ENCODE measurements around the gene LRMDA. TPM values are rescaled to one million over a fixed set of nuclear protein-coding genes. Genes with fewer than 3 reads are reported as not detected.

Gene LRMDA
- total RNA-seq, 4 donors from 2014 or later = 9.8 to 18.6 (median 15.8) TPM

GRCh38 chr10:76086761-76087639, 655.6 kb downstream of the LRMDA start:
- WGBS, 2 donors = 32 to 48% methylated on average over 9 of the region's 9 CpGs
- Histone ChIP-seq H3K4me3 (no peak overlapping the region), H3K36me3 (no peaks in the 10 kb centered on the region), H3K27ac (peak overlapping the region in 2 of 4 donors; percentile 64), H3K4me1 (peaks cover 0 to 23% (median 2%) of the 10 kb centered on the region in 4 donors), H3K9me3 (no peaks in the 10 kb centered on the region), H3K27me3 (no peaks in the 10 kb centered on the region)
- TF ChIP-seq POLR2A (IDR thresholded peaks at IDR 0.05) = no peak
- peak in 4 of 5 experiments; percentile 8 to 38 (median 32) for TF ChIP-seq CTCF (IDR thresholded peaks at IDR 0.05)
- peak in 1 of 2 donors; percentile 56 for TF ChIP-seq EP300 (IDR thresholded peaks at IDR 0.05)
- DNase-seq (ENCODE audit: low spot score in 2 of 2) = no peak

GRCh38 chr10:76088008-76088407, 656.6 kb downstream of the LRMDA start:
- H3K27me3 ChIP-seq = no peaks in the 10 kb centered on the region
- H3K27ac ChIP-seq = no peak overlapping the region
- DNase-seq (ENCODE audit: low spot score in 2 of 2) = no peak
- H3K36me3 ChIP-seq = no peaks in the 10 kb centered on the region
- TF ChIP-seq POLR2A (IDR thresholded peaks at IDR 0.05) = no peak
- no peak for TF ChIP-seq EP300 (IDR thresholded peaks at IDR 0.05)
- no peak for TF ChIP-seq CTCF (IDR thresholded peaks at IDR 0.05)
- WGBS, 2 donors = 89 to 96% methylated on average over 4 of the region's 4 CpGs
- no peak overlapping the region for H3K4me3 ChIP-seq
- no peaks in the 10 kb centered on the region for H3K9me3 ChIP-seq
- H3K4me1 ChIP-seq = peaks cover 0 to 23% (median 2%) of the 10 kb centered on the region in 4 donors

- no peaks in the 10 kb centered on the region for H3K27me3 ChIP-seq
- peaks cover 0 to 23% (median 2%) of the 10 kb centered on the region in 4 donors for H3K4me1 ChIP-seq
- no peaks in the 10 kb centered on the region for H3K36me3 ChIP-seq
- TF ChIP-seq POLR2A (IDR thresholded peaks at IDR 0.05) (no peak), CTCF (IDR thresholded peaks at IDR 0.05) (no peak), EP300 (IDR thresholded peaks at IDR 0.05) (no peak)
- no peak overlapping the region for H3K4me3 ChIP-seq
- DNase-seq (ENCODE audit: low spot score in 2 of 2) = no peak
- WGBS, 2 donors = 80 to 89% methylated on average over 3 of the region's 3 CpGs
- no peak overlapping the region for H3K27ac ChIP-seq
- H3K9me3 ChIP-seq = no peaks in the 10 kb centered on the region
Observed at GRCh38 chr10:76088980-76089379, 657.6 kb downstream of the LRMDA start.

- TF ChIP-seq EP300 (IDR thresholded peaks at IDR 0.05) (no peak), CTCF (IDR thresholded peaks at IDR 0.05) (no peak), POLR2A (IDR thresholded peaks at IDR 0.05) (no peak)
- 53 to 66% methylated on average over 12 of the region's 12 CpGs for WGBS, 2 donors
Observed at GRCh38 chr10:76089556-76090180, 658.2 kb downstream of the LRMDA start.

GRCh38 chr10:76091926-76092325, 660.5 kb downstream of the LRMDA start:
- H3K4me1 ChIP-seq = peaks cover 0 to 13% (median 0%) of the 10 kb centered on the region in 4 donors
- no peaks in the 10 kb centered on the region for H3K27me3 ChIP-seq
- no peak overlapping the region for H3K4me3 ChIP-seq
- TF ChIP-seq CTCF (IDR thresholded peaks at IDR 0.05) = no peak
- no peak for TF ChIP-seq EP300 (IDR thresholded peaks at IDR 0.05)
- TF ChIP-seq POLR2A (IDR thresholded peaks at IDR 0.05) = no peak
- no peaks in the 10 kb centered on the region for H3K36me3 ChIP-seq
- H3K9me3 ChIP-seq = peaks cover 0 to 1% (median 0%) of the 10 kb centered on the region in 4 donors
- no peak overlapping the region for H3K27ac ChIP-seq
- no peak for DNase-seq (ENCODE audit: low spot score in 2 of 2)
- 82 to 95% methylated on average over 1 of the region's 1 CpG for WGBS, 2 donors

More at GRCh38 chr10:76089556-76090180, 658.2 kb downstream of the LRMDA start:
- Histone ChIP-seq H3K9me3 (no peaks in the 10 kb centered on the region), H3K4me3 (no peak overlapping the region), H3K27ac (no peak overlapping the region), H3K4me1 (peaks cover 0 to 23% (median 2%) of the 10 kb centered on the region in 4 donors), H3K27me3 (no peaks in the 10 kb centered on the region), H3K36me3 (no peaks in the 10 kb centered on the region)
- DNase-seq (ENCODE audit: low spot score in 2 of 2) = no peak

Data from tibial nerve (tissue), 4 donors.